HG03039 (cell line): ENCODE data around the gene ZBTB20.

Experiments used
- ATAC-seq: cut with Tn5 transposase; IDR thresholded peaks from one replicate; pipeline ENCODE4 v1.9.1; 2021; ENCODE audit warnings: mild to moderate bottlenecking, moderate library complexity; ENCODE audit not compliant: unreplicated experiment

Gene ZBTB20

GRCh38 chr3:114502204-114502603 lies 644.9 kb downstream of the ZBTB20 start:
- no peak for ATAC-seq

GRCh38 chr3:114499976-114500375 lies 647.1 kb downstream of the ZBTB20 start:
- no peak for ATAC-seq

GRCh38 chr3:114498539-114499370 lies 648.3 kb downstream of the ZBTB20 start:
- no peak for ATAC-seq

- no peak for ATAC-seq
Measured at GRCh38 chr3:114496874-114497273, 650.2 kb downstream of the ZBTB20 start.

GRCh38 chr3:114496466-114496865 lies 650.6 kb downstream of the ZBTB20 start:
- ATAC-seq = no peak

- no peak for ATAC-seq
Measured at GRCh38 chr3:114496021-114496434, 651.1 kb downstream of the ZBTB20 start.

GRCh38 chr3:114494498-114494897 lies 652.6 kb downstream of the ZBTB20 start:
- no peak for ATAC-seq

GRCh38 chr3:114490829-114491228 lies 656.3 kb downstream of the ZBTB20 start:
- no peak for ATAC-seq

GRCh38 chr3:114487502-114487901 lies 659.6 kb downstream of the ZBTB20 start:
- ATAC-seq = no peak

GRCh38 chr3:114484919-114485318 lies 662.2 kb downstream of the ZBTB20 start:
- ATAC-seq = no peak

- no peak for ATAC-seq
Measured at GRCh38 chr3:114481113-114481512, 666.0 kb downstream of the ZBTB20 start.

GRCh38 chr3:114480442-114480841 lies 666.6 kb downstream of the ZBTB20 start:
- ATAC-seq = no peak

- ATAC-seq = no peak
Measured at GRCh38 chr3:114478801-114479200, 668.3 kb downstream of the ZBTB20 start.

- no peak for ATAC-seq
Measured at GRCh38 chr3:114476511-114476910, 670.6 kb downstream of the ZBTB20 start.

- no peak for ATAC-seq
Measured at GRCh38 chr3:114471478-114471877, 675.6 kb downstream of the ZBTB20 start.

GRCh38 chr3:114469070-114469469 lies 678.0 kb downstream of the ZBTB20 start:
- ATAC-seq = no peak

GRCh38 chr3:114466816-114467215 lies 680.3 kb downstream of the ZBTB20 start:
- ATAC-seq = no peak

- ATAC-seq = no peak
Measured at GRCh38 chr3:114466251-114466650, 680.8 kb downstream of the ZBTB20 start.

- peak; percentile 91 for ATAC-seq
Measured at GRCh38 chr3:114464548-114464947, 682.5 kb downstream of the ZBTB20 start.

GRCh38 chr3:114462750-114463149 lies 684.3 kb downstream of the ZBTB20 start:
- no peak for ATAC-seq

GRCh38 chr3:114460459-114460858 lies 686.6 kb downstream of the ZBTB20 start:
- peak; percentile 37 for ATAC-seq

- ATAC-seq = peak; percentile 69
Measured at GRCh38 chr3:114456742-114457141, 690.3 kb downstream of the ZBTB20 start.

GRCh38 chr3:114455432-114455831 lies 691.7 kb downstream of the ZBTB20 start:
- ATAC-seq = no peak
